NCI-H2227 treated with DMSO at 0.1 percent for 48 hours (cell line): ENCODE measurements around the gene GRIK5.
A peak's percentile ranks its signal among the peaks of the same experiment; 100 is the strongest.

Source experiments
- DNase-seq: peaks from one replicate; lab custom pipeline; 2025; lab: John Stamatoyannopoulos, UW

Gene GRIK5

DNA sequence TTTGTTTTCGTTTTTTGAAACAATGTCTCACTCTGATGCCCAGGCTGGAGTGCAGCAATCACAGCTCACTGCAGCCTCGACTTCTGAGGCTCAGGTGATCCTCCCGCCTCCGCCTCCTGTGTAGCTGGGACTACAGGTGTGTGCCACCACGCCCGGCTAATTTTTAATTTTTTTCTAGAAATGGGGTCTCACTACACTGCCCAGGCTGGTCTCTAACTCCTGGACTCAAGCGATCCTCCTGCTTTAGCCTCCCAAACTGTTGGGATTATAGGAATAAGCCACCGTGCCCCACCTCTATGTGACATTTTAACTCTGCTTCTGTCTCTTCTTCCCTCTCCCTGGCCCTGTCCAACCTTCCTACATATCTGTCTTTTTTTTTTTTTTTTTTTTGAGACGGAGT lies 81.1 kb downstream of the GRIK5 start:
- no peak for DNase-seq

- no peak for DNase-seq
Observed at GRCh38 chr19:41987141-41987860, 82.7 kb downstream of the GRIK5 start.

DNA sequence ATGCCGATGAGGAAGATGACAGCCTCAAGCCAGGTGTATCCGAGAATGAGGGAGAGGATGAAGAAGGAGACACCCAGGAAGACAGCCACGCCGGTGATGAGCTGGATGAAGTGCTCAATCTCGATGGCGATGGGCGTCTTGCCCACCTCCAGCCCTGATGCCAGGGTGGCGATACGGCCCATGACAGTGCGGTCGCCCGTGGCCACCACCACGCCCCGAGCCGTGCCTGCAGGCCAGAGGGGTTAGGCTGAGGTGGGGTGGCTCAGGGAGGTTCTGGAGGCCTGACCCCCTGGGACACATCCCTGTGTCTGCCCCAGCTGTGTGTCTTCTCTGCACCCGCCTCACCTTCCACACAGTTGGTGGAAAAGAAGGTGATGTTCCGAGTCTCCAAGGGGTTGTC lies 85.0 kb downstream of the GRIK5 start:
- no peak for DNase-seq

DNA sequence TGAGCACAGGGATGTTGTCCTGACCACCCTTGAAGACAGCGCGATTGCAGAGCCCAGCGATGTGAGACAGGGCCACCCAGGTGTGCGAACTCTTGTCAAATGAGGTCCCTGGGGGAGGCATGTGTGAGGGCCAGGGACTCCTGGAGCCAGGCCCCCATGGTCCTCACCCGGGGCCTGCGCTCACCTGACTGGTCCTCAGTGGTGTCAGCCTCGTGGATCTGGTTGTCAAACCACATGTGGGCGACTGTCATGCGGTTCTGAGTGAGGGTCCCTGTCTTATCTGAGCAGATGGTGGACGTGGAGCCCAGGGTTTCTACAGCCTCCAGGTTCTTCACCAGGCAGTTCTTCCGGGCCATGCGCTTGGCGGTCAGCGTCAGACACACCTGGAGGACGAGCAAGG lies 88.3 kb downstream of the GRIK5 start:
- no peak for DNase-seq

DNA sequence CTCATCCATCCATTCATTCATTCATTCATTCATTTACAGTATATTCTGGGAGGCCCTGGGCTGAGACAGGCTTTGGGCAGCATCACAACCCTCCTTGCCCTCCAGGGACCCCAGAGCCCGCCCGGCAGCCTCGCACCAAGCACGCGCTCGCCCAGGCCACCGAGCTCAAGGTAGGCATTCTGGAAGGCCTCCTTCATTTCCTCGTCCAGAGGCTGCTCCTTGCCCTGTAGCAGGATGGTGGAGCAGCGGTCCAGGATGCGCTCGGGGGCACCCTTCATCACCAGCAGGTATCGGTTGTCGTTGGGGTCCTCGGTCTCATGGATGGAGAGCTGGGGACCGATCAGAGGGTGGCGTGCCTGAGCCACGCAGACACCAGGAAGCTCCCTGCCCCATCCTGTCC lies 91.5 kb downstream of the GRIK5 start:
- DNase-seq, result no peak

- no peak for DNase-seq
Observed at GRCh38 chr19:41977916-41978315, 92.1 kb downstream of the GRIK5 start.

DNA sequence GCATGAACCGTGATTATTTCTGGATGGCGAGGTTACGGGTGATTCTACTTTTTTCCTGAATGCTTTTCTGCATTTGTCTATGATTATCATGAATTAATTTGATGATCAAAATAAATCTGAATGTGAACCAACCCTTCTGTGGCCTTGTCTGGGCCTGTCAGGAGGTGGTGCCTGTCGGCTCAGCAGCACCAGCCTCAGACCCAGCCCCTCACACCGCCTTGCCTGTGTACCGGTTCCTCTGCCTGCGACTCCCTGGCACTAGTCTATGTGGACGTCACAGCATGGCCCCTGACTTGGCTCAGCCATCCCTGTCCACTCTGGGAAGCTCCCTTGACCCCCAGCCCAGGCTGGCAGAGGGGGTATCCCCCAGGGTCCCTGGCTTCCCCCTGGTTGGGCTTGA lies 95.4 kb downstream of the GRIK5 start:
- DNase-seq, result no peak

DNA sequence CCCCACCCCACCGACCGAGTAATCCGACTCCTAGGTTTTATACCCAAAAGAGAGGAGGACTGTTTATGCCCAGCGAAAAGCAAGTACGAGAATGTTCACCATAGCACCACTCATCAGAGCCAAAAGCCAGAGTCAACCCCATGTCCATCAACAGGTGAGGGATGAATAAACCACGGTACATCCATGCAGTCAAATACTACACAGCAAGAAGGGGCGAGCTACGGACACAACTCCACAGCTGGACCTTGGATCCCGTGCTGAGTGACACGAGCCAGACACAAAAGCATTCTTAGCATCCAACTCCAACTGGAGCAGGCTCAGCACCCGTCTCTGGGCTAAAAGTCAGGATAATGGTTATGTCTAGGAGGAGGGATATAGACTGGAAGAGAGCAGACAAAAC lies 98.6 kb downstream of the GRIK5 start:
- DNase-seq, result no peak

DNA sequence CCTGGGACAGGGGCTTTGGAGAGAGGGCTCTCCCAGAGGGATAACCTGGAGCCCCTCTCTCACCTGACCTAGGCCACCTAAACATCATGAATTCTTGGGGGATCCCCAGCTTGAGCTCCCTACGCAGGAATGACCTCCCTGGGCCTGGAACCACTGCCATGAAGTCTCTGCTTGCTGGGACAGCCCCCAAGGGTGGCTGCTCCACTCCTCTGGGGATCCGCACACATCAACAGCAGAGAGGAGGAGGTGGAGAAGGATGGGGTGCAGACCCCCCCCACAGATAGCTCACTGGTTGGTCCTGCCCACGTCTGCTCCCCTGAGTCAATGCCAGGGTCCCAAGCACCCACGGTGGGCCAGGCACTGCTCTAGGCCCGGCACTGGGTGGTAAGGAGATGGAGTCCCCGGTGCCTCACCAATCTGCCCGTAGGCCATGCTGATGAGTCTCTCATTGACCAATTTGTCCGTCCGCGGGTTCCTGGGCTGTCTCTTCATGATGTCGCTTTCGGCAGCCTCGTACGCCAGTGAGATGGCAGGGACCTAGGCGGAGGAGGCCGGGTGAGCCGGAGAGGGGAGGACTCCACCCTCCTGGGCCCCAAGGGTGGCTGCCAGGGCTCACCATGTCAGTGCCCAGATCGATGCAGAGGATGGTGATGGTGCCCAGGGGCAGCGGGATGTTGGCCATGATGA lies 100.1 kb downstream of the GRIK5 start:
- DNase-seq, result no peak

GRCh38 chr19:41968751-41969595 lies 101.0 kb downstream of the GRIK5 start:
- DNase-seq, result no peak

- no peak for DNase-seq
Observed at GRCh38 chr19:41967054-41967783, 102.8 kb downstream of the GRIK5 start.

DNA sequence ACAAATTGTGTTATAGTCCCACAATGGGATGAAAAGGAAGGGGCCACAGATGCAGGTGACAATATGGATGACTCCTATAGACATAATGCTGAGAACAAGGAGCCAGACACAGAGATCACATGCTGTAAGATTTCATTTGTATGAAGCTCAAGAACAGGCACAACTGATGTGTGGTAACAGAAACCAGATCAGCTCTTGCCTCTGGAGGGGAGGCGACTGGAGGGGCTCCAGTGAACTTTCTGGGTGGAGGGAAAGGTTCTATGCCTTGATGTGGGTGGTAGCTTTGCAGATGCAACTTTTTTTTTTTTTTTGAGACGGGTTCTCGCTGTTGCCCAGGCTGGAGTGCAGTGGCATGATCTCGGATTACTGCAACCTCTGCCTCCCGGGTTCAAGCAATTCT lies 104.9 kb downstream of the GRIK5 start:
- DNase-seq, result no peak

DNA sequence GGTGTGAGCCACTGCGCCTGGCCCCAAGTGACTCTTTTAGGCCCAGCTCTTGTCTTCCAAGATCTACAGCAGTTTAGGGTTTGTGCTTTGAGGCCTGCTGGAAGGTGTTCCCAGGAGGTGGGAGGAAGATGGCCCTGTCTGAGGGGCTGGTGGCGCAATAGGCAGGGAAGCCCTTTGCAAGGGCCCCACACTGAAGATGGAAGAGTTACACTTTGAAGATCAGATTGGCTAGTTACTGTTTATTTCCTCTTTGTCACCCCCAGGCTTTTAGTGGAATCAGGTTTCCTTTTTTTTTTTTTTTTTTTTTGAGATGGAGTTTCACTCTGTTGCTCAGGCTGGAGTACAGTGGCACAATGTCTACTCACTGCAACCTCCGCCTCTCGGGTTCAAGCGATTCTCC lies 109.0 kb downstream of the GRIK5 start:
- DNase-seq, result no peak

DNA sequence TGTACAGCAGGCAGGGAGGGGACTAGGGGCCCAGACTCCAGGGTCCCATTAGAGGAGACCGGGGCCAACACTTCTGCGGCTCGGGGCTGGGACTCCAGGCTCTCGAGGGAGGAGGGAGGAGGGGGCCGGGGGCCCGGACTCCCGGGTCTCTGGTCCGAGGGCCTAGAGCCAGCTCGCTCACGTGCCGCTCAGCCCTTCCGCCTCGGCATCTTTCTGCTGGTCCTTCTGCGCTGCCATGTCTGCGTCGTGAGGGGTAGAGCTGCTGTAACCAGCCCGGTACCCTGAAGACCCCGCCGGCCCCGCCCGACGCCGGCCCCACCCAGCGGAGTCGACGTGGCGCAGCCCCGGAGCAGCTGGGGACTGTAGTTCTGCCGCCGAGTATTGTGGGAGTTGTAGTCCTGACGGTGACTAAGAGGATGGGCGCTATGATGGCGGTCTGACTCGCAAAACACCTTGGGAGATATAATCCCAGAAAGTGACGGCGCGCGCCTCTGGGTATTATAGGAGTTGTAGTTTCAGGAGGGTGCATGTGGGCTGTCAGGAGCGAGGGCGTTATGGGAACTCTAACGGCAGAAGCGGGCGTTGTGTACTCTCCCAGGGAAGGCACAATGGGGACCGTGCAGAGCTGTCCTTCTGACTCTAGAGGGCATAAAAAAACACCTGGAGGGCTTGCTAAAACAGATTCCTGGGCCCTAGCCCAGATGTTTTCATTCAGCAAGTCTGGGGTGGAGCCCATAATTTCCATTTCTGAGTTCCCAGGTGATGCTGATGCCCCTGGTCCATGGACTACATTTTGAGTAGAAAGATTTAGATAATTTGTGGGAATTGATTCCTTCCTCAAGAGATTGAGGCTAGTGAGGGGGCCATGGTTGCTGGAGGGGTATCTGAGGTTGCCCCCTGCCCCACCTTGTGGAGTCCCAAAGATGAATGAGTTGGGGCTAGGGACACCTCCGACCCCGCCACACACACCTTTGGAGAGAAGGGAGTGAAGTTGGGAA lies 110.7 kb downstream of the GRIK5 start, which contains the start of gene RABAC1:
TSS of gene RABAC1 (minus strand) at position 266 of the 998 bp plus-strand sequence. CDS start at position 237, 29 bp downstream.
- DNase-seq, result peak; percentile 100

GRCh38 chr19:41958367-41959055 lies 111.5 kb downstream of the GRIK5 start:
- DNase-seq, result peak; percentile 87

GRCh38 chr19:41957838-41958366 lies 112.1 kb downstream of the GRIK5 start:
- peak; percentile 98 for DNase-seq

GRCh38 chr19:41957161-41957837 lies 112.7 kb downstream of the GRIK5 start:
- no peak for DNase-seq

GRCh38 chr19:41956621-41957020 lies 113.4 kb downstream of the GRIK5 start:
- DNase-seq, result no peak

DNA sequence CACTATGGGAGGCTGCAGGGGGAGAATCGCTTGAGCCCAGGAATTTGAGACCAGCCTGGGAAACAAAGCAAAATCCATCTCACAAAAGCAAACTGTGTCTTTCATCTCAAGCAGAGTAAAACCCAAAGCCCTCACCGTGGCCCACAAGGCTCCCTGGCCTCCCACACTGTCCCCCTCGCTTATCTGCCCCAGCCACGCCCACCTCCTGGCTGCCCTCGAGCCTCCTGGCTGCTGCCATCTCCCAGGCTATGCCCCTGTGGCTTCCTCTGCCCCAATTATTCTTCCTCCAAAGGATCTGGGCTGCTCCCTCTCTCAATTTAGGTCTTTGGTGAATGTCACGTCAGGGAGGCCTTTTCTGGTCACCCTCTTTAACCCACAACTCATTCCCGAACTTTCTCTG lies 114.5 kb downstream of the GRIK5 start:
- DNase-seq, result no peak
